Effector CD8-positive, alpha-beta T cell (primary cell): ENCODE data around the gene C3orf62.

Experiments used
- DNase-seq: peaks from one replicate; lab custom pipeline; 2025; lab: John Stamatoyannopoulos, UW
- total RNA-seq, 4 experiments: gene quantifications; one replicate each; lab custom pipeline; 2026; lab: John Stamatoyannopoulos, UW

The C3orf62 gene
- 11.5 to 12.6 (median 12.2) reads per million in 4 experiments for total RNA-seq

- peak; percentile 41 for DNase-seq
Measured at GRCh38 chr3:49276475-49277382, at the start of gene C3orf62. Gene C3orf62 (minus strand): TSS chr3:49277232. CDS start chr3:49276872, 360 bp downstream.

DNA sequence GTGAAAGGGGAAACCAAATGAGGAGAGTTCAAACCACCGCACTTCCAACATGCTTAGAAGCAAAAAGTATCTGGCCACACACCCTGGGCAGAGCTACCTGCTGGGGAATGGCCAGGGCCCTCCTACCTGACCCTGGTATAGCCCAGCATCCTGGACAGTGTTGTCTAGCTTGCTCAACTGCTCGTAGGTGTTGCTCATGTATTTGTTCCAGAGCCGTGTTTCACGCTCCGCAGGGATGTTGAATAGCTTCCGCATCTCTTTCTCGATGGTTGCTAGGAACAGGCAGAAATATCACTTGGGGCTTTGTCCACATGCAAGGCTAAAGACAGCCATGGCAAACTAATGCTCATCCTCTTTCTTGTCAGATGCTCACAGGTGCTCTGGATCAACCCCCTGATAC is 47.7 kb upstream of the C3orf62 start:
- no peak for DNase-seq

GRCh38 chr3:49316696-49317457 is 39.8 kb upstream of the C3orf62 start:
- no peak for DNase-seq

GRCh38 chr3:49313896-49314688 is 37.1 kb upstream of the C3orf62 start:
- DNase-seq = no peak

GRCh38 chr3:49311283-49311682 is 34.3 kb upstream of the C3orf62 start:
- DNase-seq = no peak

DNA sequence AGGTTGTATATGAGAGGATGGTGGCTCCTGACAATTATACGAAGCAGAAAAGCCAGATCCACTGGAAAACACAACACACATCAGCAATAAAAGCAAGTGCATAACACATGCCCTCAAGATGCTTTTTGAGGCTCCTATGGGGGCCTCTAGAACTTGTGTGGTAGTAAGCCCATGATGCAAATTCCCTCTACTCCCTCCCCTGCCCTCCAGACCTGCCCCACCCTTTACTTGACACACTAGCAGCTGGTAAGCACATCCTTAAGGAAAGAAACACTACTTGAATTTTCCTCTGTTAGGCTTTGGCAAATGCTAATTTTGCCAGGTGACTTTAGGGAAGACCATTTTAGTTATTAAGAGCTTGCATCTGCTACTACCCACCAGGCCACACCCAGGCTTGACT is 33.6 kb upstream of the C3orf62 start:
- no peak for DNase-seq

DNA sequence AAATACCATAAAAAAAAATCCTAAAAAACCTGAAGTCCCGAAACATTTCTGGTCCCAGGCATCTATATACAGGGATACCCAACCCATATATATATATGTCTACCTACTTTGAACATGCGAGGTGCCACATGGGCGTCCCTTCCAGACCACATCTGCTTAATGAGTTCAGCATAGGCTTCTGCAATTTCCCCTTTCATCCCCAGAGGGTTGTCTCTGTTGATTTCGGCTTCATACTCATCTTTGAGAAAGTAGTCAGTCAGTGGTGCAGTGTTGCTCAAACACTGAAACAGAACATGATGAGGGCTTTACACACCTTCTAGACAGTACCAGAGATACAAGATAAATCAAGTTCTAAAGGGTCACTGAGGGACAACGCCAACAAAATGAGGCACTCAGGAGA is 28.6 kb upstream of the C3orf62 start:
- DNase-seq = no peak

DNA sequence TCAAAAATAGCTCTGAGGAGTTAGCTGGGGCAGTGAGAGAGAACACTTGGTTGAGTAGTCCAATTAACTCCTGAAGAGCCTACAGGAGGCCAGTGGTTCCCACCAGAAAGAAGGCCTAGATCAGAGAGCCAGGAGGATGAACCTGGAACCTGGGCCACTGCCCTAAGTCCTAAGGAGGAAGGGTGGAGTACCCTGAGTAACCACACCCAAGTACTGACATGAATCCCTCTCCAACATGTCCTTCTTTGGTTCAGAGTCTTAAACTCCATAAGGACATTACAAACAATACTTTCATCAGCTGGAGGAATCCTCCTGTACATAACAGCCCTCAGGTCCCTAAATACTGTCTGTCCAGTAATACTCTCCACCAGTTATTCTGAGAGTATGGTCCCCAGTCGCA is 25.6 kb upstream of the C3orf62 start:
- DNase-seq = no peak

DNA sequence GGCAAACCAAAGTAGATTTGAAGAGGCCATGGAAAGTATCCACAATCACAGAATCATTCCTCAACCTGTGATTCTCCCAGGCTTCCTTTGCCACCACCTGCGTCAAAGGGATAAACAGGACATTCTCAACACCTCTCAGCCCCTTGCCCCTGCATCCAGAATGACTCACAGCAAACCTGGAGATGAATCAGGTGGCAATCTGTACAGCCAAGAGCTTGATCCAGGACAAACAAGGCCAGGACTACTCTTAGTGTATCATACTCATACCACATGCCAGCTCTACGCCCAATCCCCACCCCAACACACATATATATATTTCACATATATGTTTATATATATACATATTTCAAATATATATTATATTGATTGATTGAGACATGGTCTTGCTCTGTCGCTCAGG is 23.6 kb upstream of the C3orf62 start:
- DNase-seq = no peak

- no peak for DNase-seq
Measured at GRCh38 chr3:49298511-49298910, 21.5 kb upstream of the C3orf62 start.

DNA sequence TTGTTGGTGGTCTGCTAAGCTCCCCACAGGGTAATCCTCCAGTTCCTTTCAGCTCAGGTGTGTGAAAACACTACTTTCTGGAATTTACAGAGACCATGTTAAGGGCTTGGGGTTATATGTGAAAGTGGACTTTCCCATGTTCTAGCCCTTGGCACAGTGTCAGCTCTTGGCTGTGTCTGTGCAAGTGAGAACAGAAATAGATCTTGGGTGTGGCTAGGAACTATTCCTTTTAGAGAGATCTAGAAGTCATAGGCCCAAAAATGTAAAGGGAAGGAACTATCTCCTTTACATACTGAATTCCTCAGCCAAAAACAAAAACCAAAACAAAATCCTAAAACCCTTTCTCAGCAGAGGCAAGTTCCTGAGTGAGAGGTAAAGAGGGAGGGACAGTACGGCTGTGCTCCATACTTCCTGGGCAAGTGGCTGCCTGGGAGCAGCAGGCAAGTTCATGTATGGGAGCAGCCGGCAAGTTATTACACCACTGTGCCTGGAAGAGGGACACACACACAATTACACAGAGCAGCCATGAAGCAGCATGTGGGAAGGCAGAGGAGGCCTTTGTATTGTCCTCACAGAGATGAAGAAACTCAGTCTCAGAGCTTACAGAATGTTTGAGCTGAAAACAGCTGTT is 19.9 kb upstream of the C3orf62 start:
- DNase-seq = no peak

DNA sequence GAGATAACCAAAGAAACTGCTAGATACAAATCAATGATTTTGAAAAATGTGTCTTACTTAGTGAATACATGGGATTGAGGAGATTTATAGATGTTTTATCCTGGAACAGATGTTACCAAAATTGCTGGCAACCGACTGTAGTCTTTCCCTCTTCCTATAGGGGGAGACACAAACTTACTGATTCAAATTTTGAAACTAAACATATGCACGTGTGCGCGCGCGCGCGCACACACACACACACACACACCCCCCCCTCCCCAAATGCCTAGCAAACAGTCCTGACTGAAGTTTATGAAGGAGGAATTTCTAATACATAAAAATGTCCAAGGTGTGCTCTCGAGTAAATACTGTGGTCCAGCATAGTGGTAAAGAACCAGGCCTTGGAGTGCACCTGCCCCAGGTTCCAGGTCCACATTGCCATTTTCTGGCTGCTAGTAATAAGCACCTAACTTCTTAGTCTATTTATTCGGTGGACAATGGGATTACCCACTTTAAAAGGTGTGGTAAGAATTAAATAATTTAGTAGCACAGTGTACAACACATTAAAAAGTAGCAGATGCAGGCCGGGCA is 18.5 kb upstream of the C3orf62 start:
- peak; percentile 13 for DNase-seq

- no peak for DNase-seq
Measured at GRCh38 chr3:49294343-49294742, 17.3 kb upstream of the C3orf62 start.

- DNase-seq = no peak
Measured at GRCh38 chr3:49283997-49284396, 7.0 kb upstream of the C3orf62 start.

- no peak for DNase-seq
Measured at GRCh38 chr3:49279376-49279775, 2.3 kb upstream of the C3orf62 start.

DNA sequence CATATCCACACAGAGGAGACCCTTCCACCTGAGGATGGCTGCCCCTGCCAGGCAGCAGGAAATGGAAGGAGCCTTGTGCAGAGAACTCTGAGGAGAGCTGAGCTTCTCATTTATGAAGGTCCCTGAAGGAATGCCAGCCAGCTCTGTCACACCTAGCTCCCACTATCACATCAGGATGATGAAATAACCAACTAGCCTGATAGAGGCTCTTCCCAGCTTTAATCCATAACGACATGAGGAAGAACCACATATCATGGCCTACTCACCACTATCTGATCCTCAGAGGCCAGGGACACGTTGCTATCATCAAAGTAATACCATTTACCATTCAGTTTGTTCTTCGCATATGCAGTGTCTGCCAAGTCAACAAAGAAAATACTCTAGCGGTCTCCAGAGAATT is 1.5 kb upstream of the C3orf62 start:
- no peak for DNase-seq

GRCh38 chr3:49277383-49277775 is 347 bp upstream of the C3orf62 start:
- DNase-seq = no peak

DNA sequence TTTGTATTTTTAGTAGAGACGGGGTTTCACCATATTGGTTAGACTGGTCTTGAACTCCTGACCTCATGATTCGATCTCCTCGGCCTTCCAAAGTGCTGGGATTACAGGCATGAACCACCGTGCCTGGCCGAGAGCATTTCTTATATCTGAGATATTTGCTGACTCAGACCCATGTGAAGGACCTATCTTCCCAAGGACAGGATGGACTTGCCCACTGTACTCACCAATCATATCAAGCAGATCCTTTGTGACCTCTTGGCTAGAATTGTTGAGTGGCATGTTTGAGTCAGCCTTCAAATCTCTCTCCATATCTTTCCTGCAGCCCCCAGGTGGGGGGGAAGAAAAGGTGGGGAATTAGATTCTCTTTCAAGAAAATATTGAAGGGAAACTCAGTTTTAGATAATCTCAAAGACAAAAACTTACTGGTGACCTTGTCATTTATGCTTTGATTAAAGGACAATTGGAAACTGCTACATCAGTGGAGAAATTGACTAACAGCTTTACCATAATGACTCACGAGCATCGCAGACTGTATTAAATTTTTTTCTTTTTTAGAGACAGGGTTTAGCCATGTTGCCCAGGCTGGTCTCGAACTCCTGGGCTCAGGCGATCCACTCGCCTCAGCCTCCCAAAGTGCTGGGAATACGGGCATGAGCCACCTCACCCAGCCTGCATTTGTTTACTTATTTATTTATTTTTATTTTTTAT is 3.1 kb downstream of the C3orf62 start:
- DNase-seq = no peak

DNA sequence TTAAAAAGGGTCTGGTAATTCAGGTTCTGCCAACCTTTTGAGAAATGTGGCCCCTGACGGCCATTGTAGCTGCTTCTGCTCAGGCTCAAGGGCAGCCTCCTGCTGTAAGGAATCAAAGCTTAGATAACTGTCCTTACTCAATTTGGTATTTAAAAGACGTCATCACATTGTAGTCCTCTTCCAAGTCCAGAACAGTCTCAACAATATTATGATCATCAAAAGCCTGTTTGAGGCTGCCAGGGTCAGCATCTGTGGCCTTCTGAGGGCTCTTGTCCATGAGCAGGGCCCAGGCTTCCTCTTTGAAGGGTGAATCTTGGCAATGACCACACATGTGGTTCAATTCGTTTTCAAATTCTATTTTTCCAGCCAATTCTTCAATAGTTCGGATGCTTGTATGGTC is 6.0 kb downstream of the C3orf62 start:
- no peak for DNase-seq

GRCh38 chr3:49270156-49270500 is 6.9 kb downstream of the C3orf62 start:
- no peak for DNase-seq
